ENCODE data around the gene WDR20. TPM values are rescaled to one million over a fixed set of nuclear protein-coding genes. Genes with fewer than 3 reads are reported as not detected.

WDR20 gene, protein sequence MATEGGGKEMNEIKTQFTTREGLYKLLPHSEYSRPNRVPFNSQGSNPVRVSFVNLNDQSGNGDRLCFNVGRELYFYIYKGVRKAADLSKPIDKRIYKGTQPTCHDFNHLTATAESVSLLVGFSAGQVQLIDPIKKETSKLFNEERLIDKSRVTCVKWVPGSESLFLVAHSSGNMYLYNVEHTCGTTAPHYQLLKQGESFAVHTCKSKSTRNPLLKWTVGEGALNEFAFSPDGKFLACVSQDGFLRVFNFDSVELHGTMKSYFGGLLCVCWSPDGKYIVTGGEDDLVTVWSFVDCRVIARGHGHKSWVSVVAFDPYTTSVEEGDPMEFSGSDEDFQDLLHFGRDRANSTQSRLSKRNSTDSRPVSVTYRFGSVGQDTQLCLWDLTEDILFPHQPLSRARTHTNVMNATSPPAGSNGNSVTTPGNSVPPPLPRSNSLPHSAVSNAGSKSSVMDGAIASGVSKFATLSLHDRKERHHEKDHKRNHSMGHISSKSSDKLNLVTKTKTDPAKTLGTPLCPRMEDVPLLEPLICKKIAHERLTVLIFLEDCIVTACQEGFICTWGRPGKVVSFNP
- total RNA-seq = 26.2 TPM
- long read RNA-seq, transcript WDR20-203 (4 exons, 2,616 nt) = minor isoform, 8 of 48 reads
- long read RNA-seq, transcript WDR20-204 (3 exons, 2,391 nt) = major isoform, 11 of 48 reads
- long read RNA-seq, partial matches to known transcripts = 1 of 48 reads
- long read RNA-seq, other reads (novel, unspliced or antisense) = 25 of 48 reads

DNA sequence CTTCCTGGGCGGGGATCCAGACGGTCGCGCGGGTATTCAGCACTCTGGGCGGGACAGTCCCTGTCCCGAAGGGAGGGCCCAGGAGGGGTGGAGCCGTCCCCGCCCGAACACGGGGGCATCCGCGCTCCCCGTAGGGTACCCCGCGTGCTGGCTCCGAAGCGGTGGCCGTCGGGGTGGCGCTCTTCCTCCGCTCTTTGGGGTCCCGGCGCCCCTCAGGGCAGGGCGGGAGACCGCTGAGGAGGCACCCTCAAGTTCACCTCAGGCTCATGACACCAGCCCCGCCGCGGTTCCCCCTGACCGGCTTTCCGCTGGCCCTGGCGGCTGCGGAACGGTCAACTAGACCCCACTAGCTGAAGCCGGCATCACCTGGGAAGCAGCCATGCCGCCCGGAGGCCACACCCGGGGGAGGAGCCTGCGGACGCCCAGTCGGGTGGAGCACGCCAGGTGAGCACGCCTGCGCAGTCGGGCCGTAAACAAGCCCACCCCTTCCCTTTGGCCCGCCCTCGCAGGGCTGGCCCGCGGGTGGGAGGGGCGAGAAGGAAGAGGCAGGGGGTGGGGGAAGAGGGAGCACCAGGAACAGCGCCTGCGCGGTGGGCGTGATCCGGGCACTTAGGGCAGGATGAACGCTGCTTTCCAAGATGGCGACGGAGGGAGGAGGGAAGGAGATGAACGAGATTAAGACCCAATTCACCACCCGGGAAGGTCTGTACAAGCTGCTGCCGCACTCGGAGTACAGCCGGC, at the start of gene WDR20:
WDR20 (plus strand) TSS at position 612 of the 741 bp plus-strand sequence; CDS start at position 639, 27 bp downstream.
- intact Hi-C loops (cut with DNase I) = no loop called here
- ATAC-seq (peak; percentile 99 to 100), DNase-seq (peak; percentile 98)
- Histone ChIP-seq H3K36me3 (peaks cover 12% of the 10 kb centered on the region), H3K4me1 (peaks cover 20% of the 10 kb centered on the region), H3K27ac (peak within 1 kb of the TSS; percentile 85), H3K27me3 (ENCODE audit: low read depth) (no peaks in the 10 kb centered on the region), H3K9me3 (no peaks in the 10 kb centered on the region), H3K4me3 (peak within 1 kb of the TSS; percentile 99)
- TF ChIP-seq CTCF (IDR thresholded peaks at IDR 0.05) = no peak

DNA sequence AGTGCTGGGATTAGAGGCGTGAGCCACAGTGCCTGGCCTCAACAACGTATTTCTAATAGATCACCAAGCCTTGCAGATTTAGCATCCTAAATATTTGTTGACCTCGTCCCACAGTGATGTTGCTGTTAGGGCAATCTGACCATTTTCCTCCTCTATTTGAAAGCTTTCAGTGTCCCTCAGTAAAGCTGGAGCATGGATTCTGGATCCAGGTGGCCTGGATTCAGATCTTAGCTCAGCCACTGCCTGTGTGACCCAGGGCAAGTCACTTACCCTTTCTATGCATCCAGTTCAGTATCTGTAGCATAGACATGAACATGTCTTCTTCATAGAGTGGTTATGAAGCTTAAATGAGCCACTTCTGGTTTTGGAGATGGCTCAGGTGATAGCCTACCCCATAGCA, 49.0 kb upstream of the WDR20 start:
- DNase-seq (no peak), ATAC-seq (no peak)
- Histone ChIP-seq H3K4me3 (no peak overlapping the region), H3K4me1 (peaks cover 17% of the 10 kb centered on the region), H3K9me3 (no peaks in the 10 kb centered on the region), H3K27ac (no peak overlapping the region), H3K36me3 (peaks cover 4% of the 10 kb centered on the region), H3K27me3 (ENCODE audit: low read depth) (no peaks in the 10 kb centered on the region)
- TF ChIP-seq CTCF (IDR thresholded peaks at IDR 0.05) = no peak
- intact Hi-C loops (cut with DNase I) = no loop called here

DNA sequence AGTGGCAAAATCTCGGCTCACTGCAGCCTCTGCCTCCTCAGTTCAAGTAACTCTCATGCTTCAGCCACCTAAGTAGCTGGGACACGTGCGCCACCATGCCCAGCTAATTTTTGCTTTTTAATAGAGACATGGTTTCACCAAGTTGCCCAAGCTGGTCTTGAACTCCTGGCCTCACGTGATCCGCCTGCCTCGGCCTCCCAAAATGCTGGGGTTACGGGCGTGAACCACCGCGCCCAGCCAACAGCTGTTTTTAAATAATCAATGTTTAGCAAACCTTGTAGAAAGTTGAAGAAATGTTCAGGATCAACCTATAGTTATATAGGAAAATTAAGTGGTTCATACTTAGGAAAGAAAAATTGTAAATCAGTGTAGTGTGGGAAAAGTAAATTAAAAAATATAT, 46.9 kb upstream of the WDR20 start:
- Histone ChIP-seq H3K4me1 (peaks cover 22% of the 10 kb centered on the region), H3K27ac (no peak overlapping the region), H3K27me3 (ENCODE audit: low read depth) (no peaks in the 10 kb centered on the region), H3K9me3 (no peaks in the 10 kb centered on the region), H3K36me3 (no peaks in the 10 kb centered on the region), H3K4me3 (no peak overlapping the region)
- no peak for ATAC-seq
- no peak for TF ChIP-seq CTCF (IDR thresholded peaks at IDR 0.05)
- intact Hi-C loops (cut with DNase I) = no loop called here
- no peak for DNase-seq

DNA sequence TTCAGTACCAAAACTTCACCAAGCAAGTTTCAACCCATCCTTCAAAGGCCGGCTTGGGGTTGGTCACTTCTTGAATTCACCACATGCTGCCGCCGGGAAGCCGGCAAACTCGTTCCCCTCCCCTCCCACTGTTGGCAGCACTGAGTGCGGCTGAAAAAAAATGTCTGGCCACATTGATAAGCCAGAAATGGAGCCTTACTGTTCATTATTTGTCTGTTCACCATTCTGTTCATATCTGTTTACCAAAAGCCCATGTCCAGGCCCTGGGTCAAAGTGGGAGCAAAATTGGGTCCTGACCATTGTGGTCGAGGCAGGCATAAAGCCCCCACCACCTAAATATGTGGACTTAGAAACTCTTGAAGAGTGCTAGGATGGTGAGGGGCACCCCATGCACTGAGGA, 45.6 kb upstream of the WDR20 start:
- TF ChIP-seq CTCF (IDR thresholded peaks at IDR 0.05) = no peak
- no peak overlapping the region for H3K27ac ChIP-seq
- no peaks in the 10 kb centered on the region for H3K9me3 ChIP-seq
- H3K4me1 ChIP-seq = peaks cover 10% of the 10 kb centered on the region
- H3K4me3 ChIP-seq = no peak overlapping the region
- H3K27me3 ChIP-seq (ENCODE audit: low read depth) = no peaks in the 10 kb centered on the region
- ATAC-seq = no peak
- H3K36me3 ChIP-seq = no peaks in the 10 kb centered on the region
- DNase-seq = no peak
- intact Hi-C loops (cut with DNase I) = no loop called here

- DNase-seq (no peak), ATAC-seq (no peak)
- Histone ChIP-seq H3K27me3 (ENCODE audit: low read depth) (no peaks in the 10 kb centered on the region), H3K36me3 (no peaks in the 10 kb centered on the region), H3K4me1 (peaks cover 10% of the 10 kb centered on the region), H3K27ac (no peak overlapping the region), H3K4me3 (no peak overlapping the region), H3K9me3 (no peaks in the 10 kb centered on the region)
- TF ChIP-seq CTCF (IDR thresholded peaks at IDR 0.05) = no peak
- intact Hi-C loops (cut with DNase I) = no loop called here
Measured at GRCh38 chr14:102095231-102095870, 44.3 kb upstream of the WDR20 start.
